LNCAP (cell line): Measurements from ENCODE around the gene NVL.

Experiments used
- TF ChIP-seq, protein P1 (sequence below): fragments of 450-650 bp; IDR thresholded peaks from 2 replicates; pipeline ENCODE4 v1.5.1; 2017; ENCODE audit warnings: mild to moderate bottlenecking

NVL gene

DNA sequence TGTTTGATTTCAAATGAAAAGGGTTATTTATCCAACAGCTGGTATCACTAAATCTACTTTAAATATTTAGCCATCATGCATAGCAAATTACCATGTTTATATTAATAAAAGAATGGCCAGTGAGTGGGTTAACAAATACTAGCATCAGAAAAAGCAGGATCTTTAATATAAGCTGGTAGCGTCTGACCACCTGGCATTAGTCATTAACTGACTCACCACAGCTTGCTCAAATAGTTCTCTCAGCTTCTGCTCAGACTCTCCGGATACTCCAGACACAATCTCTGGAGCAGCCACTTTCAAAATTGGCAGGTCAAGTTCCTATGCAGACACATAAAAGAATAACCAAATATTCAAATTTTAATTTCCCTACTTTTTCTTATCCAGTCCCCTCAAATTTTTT, 29.6 kb downstream of the NVL start:
- TF ChIP-seq, protein P1, sequence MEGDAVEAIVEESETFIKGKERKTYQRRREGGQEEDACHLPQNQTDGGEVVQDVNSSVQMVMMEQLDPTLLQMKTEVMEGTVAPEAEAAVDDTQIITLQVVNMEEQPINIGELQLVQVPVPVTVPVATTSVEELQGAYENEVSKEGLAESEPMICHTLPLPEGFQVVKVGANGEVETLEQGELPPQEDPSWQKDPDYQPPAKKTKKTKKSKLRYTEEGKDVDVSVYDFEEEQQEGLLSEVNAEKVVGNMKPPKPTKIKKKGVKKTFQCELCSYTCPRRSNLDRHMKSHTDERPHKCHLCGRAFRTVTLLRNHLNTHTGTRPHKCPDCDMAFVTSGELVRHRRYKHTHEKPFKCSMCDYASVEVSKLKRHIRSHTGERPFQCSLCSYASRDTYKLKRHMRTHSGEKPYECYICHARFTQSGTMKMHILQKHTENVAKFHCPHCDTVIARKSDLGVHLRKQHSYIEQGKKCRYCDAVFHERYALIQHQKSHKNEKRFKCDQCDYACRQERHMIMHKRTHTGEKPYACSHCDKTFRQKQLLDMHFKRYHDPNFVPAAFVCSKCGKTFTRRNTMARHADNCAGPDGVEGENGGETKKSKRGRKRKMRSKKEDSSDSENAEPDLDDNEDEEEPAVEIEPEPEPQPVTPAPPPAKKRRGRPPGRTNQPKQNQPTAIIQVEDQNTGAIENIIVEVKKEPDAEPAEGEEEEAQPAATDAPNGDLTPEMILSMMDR = no peak

DNA sequence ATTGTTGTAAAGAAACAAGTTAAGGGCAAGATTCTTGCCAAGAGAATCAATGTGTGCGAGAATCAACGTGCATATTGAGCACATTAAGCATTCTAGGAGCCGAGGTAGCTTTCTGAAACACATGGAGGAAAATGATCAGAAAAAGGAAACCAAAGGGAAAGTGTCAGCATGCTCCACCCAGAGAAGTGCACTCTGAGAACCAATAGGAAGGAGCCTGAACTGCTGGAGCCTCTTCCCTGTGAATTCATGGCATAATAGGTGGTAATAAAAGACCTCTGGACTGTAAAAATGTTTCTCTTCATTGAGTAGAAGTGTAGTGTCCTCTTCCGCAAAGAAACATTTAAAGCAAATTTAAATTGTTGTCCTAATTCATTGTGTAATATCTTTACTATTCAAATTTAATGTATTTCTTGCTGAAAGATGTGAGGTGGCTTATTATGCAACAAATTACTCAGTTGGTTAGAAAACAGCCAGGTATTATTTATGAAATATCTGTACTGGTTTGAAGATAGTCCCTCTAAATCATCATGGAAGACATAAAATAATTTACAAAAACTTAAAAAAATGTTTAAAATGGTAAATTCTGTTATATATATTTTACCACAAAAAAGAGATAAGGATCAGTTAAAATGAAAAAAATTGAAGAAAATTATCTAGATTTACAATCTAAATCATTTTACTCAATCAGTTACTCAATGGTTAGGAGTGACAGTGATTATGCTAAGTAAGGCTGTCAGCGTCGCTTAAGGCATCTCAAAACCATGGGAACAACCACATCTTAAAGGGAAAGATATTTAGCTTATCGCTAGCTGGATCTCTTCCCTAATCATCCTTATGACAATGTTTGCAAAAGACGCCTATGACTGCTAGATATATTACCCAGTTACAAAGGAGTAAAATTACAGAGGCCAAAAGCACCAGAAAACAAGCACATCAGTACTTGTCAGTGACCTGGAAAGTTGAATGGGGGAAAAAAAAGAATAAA, 31.3 kb downstream of the NVL start:
- TF ChIP-seq, protein P1 = no peak

DNA sequence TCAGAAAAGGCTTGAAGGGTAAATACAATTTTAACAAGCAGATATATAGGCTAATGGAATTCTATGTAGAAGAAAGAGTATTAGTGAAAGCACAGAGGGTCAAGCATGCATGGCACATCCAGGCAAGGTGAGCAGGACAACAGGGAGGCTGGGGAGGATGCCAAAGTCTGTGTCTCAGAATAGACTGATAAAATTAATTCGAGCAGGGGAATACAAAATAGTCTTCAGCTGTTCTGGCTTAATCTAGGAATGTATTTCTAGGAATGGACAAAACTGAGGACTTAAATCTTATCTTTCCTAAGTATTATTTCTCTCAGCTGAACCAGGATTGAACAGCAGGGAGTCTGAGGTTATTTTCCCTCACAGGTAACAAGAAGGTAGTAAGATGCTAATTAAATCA, 35.2 kb downstream of the NVL start:
- TF ChIP-seq, protein P1 = no peak

DNA sequence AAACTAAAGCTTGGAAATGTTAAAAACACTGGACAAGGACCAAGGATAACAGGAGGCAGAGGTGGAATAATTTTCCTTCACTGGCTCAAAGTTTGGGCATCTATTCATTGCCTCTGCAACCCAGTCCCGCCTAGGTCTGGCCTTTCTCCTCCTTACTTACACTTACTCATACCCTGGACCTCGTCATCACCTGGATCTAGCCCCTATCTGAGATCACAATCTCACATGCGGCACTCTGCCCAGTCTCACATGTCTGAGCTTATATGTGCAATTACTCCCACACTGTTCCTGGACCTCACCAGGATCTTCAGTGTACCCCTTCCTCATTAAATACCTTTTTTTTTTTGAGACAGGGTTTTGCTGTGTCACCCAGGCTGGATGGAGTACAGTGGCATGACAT, 37.6 kb downstream of the NVL start:
- TF ChIP-seq, protein P1 = no peak

DNA sequence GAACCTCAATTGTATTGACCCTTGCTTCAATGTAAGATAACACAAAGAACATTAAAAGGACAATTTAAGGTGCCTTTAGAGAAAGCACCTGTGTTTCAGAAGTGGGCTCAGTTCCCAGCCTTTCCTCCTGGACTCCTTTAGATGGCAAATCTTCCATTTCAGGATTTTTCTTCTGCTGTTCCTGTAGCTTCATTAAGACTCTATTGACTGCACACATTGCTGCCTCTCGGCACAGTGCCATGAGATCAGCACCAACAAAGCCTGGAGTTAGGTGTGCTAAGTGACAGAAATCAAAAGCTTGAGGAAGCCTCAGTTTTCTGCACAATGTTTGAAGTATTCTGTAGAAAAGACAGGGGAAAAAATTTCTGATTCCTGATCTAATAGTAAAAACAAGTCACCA, 40.6 kb downstream of the NVL start:
- TF ChIP-seq, protein P1 = no peak

DNA sequence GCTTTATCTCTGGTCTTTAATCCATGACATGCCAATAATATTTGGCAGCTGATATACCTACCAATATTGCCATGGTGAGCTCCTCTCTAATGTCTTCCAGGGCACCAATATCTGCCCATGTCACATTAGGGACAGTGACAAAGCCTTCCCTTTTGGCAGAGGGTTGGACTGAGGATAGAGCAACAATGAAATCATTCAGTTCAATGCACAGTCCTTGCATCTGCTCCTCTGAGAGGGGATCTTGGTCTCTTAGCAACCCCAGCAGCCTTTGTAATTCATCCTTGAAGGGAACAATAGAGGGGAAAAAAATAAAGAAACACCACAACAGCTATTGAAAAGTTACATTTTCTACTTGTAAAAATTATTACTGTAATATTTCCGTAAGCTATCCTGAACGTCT, 42.3 kb downstream of the NVL start:
- TF ChIP-seq, protein P1 = no peak

DNA sequence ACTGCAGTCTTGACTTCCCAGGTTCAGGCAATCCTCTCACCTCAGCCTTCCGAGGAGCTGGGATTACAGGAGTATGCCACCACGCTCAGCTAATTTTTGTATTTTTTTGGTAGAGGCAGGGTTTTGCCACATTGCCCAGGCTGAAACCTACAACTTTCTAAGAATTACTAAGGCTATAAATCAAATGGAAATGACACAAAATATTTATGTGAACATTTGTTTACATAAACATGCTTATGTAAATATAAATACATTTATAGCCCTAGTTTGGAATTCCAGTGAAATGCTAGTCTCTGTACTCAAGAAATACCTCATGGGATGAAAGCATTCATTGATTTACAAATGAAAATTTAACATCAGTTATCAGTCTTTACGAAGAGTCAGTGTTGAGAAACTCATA, 47.8 kb downstream of the NVL start:
- TF ChIP-seq, protein P1 = no peak
